Measurements from ENCODE around the gene DHRS4L2. TPM values are rescaled to one million over a fixed set of nuclear protein-coding genes. Genes with fewer than 3 reads are reported as not detected.
"Not testable (repeated sequence)": the region's sequence is repeated elsewhere in the genome, so short reads cannot be mapped to it uniquely, and the experiment has no call there.

DHRS4L2 gene
- total RNA-seq, 2 experiments from 2014 or later, result 26.2 to 26.3 TPM

DNA sequence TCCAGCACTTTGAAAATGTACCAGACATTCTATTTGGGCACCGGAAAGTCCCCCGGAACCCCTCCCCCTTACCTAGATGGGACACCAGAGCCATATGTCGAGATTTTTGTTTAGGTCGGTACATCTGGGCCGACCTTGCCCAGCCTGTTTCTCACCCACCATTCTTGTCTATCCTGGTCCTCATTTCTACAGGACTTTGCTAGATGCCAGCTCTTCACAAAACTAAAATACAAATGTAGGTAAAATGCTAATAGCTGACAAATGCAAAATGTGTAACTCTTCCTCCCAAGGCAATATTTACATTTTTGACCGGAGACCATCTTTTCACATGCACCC, 34.5 kb upstream of the DHRS4L2 start:
- not testable (repeated sequence) for H3K27me3 Mint-ChIP-seq (ENCODE audit: low read depth); H3K36me3 Mint-ChIP-seq (ENCODE audit: low read depth); H3K9me3 Mint-ChIP-seq; DNase-seq
- CTCF ChIA-PET, result interaction anchor here (0.6 to 1.1 kb wide), 3 partner anchors 23 to 54 kb away, joined by 3 to 4 read pairs (median 3); no protein-coding TSS in a partner anchor
- H3K27ac Mint-ChIP-seq, result peak overlapping the region; percentile 94
- H3K4me1 Mint-ChIP-seq (ENCODE audit: low read depth), result peaks cover 21% of the 10 kb centered on the region
- intact Hi-C loops (cut with micrococcal nuclease), result loop anchor here (1.0 to 10.0 kb wide), 5 partner anchors 61 to 488 kb away; partner anchors contain the start of gene SDR39U1
- peak overlapping the region; percentile 99 for H3K4me3 Mint-ChIP-seq

- peaks cover 21% of the 10 kb centered on the region for H3K4me1 Mint-ChIP-seq (ENCODE audit: low read depth)
- not testable (repeated sequence) for DNase-seq; H3K27me3 Mint-ChIP-seq (ENCODE audit: low read depth); H3K9me3 Mint-ChIP-seq; H3K4me3 Mint-ChIP-seq; H3K27ac Mint-ChIP-seq; H3K36me3 Mint-ChIP-seq (ENCODE audit: low read depth)
- intact Hi-C loops (cut with micrococcal nuclease), result loop anchor here (1.0 to 10.0 kb wide), 5 partner anchors 60 to 487 kb away; partner anchors contain the start of gene SDR39U1
- CTCF ChIA-PET, result interaction anchor here (0.6 to 1.0 kb wide), 2 partner anchors 44 to 53 kb away, joined by 3 read pairs; no protein-coding TSS in a partner anchor
Measured at GRCh38 chr14:23954965-23955364, 33.8 kb upstream of the DHRS4L2 start.

GRCh38 chr14:23955811-23956210, 32.9 kb upstream of the DHRS4L2 start:
- H3K27me3 Mint-ChIP-seq (ENCODE audit: low read depth); H3K27ac Mint-ChIP-seq; H3K36me3 Mint-ChIP-seq (ENCODE audit: low read depth); H3K4me3 Mint-ChIP-seq; DNase-seq; H3K9me3 Mint-ChIP-seq: not testable (repeated sequence)
- intact Hi-C loops (cut with micrococcal nuclease), result loop anchor here (10.0 kb wide), 1 partner anchor 59 kb away; no protein-coding TSS in a partner anchor
- peaks cover 21% of the 10 kb centered on the region for H3K4me1 Mint-ChIP-seq (ENCODE audit: low read depth)
- CTCF ChIA-PET, result interaction anchor here (0.7 to 1.5 kb wide), 3 partner anchors 24 to 564 kb away, joined by 3 to 5 read pairs (median 3); no protein-coding TSS in a partner anchor

GRCh38 chr14:23957913-23958569, 30.7 kb upstream of the DHRS4L2 start:
- DNase-seq; H3K9me3 Mint-ChIP-seq; H3K27ac Mint-ChIP-seq; H3K36me3 Mint-ChIP-seq (ENCODE audit: low read depth); H3K4me3 Mint-ChIP-seq; H3K27me3 Mint-ChIP-seq (ENCODE audit: low read depth); CTCF ChIA-PET; H3K4me1 Mint-ChIP-seq (ENCODE audit: low read depth): not testable (repeated sequence)
- intact Hi-C loops (cut with micrococcal nuclease), result loop anchor here (10.0 kb wide), 1 partner anchor 57 kb away; no protein-coding TSS in a partner anchor

GRCh38 chr14:23960899-23961298, 27.8 kb upstream of the DHRS4L2 start:
- H3K4me1 Mint-ChIP-seq (ENCODE audit: low read depth); H3K9me3 Mint-ChIP-seq; H3K4me3 Mint-ChIP-seq; H3K27ac Mint-ChIP-seq; CTCF ChIA-PET; DNase-seq; intact Hi-C loops (cut with micrococcal nuclease); H3K36me3 Mint-ChIP-seq (ENCODE audit: low read depth); H3K27me3 Mint-ChIP-seq (ENCODE audit: low read depth): not testable (repeated sequence)

- H3K27ac Mint-ChIP-seq, CTCF ChIA-PET: not testable (repeated sequence)
Measured at GRCh38 chr14:23961704-23962103, 27.0 kb upstream of the DHRS4L2 start.

GRCh38 chr14:23969130-23969480, 19.6 kb upstream of the DHRS4L2 start:
- H3K9me3 Mint-ChIP-seq; intact Hi-C loops (cut with micrococcal nuclease); H3K36me3 Mint-ChIP-seq (ENCODE audit: low read depth); CTCF ChIA-PET; H3K27me3 Mint-ChIP-seq (ENCODE audit: low read depth); H3K4me1 Mint-ChIP-seq (ENCODE audit: low read depth); H3K27ac Mint-ChIP-seq; DNase-seq; H3K4me3 Mint-ChIP-seq: not testable (repeated sequence)

More at GRCh38 chr14:23961704-23962103, 27.0 kb upstream of the DHRS4L2 start:
- H3K27me3 Mint-ChIP-seq (ENCODE audit: low read depth); H3K9me3 Mint-ChIP-seq; H3K4me1 Mint-ChIP-seq (ENCODE audit: low read depth); H3K36me3 Mint-ChIP-seq (ENCODE audit: low read depth); intact Hi-C loops (cut with micrococcal nuclease); H3K4me3 Mint-ChIP-seq; DNase-seq: not testable (repeated sequence)

DNA sequence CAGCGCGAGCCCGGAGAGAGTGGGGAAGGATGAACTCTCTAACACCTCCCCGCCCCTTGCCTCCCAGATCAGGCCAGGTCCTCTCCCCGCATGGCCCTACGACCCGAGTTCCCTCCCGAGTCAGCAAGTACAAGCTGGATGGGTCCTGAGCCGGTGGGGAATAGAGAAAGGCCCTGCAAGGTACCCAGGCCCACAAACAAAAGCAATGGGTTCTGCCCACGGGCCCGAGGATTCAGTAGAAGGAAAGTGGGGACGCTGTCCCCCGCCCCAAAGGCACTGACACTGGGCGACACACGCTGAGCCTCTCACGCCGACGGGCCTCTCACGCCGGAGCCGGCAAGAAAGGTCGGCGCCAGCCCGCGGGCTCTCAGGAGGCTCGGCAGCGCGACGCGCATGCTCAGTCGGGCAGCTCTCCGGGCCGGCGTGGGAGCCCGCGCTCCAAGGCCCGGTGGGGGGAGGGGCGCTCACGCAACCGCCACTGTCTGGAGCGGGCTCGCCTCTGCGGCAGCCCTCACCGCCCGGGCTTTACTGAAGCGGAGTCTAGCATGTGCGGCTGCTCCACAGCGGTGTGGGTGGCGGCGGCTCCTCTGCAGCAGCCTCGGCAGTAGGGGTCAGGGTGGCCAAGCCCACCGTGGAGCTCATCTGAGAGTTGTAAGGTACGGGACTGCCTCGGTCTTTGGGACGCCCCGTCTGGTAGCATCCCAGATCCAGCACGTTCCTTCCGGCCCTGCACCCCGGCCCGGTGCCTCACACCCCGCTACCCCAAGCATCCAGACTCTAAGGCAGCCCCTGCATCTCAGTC, 19.0 kb upstream of the DHRS4L2 start:
- H3K4me3 Mint-ChIP-seq, result peak overlapping the region; percentile 29

DNA sequence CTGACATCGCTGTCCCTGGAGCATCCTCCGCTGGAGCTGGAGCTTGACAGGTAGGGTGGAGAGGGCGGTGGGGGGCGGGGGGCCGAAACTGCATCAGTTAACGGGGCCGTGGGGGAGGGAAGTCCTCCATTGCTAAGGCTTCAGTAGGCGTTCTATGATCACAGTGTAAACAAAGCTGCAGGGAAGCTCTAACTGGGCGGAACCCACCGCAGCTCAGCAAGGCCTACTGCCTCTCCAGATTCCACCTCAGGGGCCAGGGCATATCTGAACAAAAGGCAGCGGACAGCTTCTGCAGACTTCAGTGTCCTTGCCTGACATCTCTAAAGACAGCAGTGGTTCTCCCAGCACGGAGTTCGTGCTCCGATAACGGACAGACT, 18.5 kb upstream of the DHRS4L2 start:
- H3K9me3 Mint-ChIP-seq; H3K4me3 Mint-ChIP-seq; H3K27me3 Mint-ChIP-seq (ENCODE audit: low read depth); H3K27ac Mint-ChIP-seq; intact Hi-C loops (cut with micrococcal nuclease); DNase-seq; H3K36me3 Mint-ChIP-seq (ENCODE audit: low read depth); H3K4me1 Mint-ChIP-seq (ENCODE audit: low read depth): not testable (repeated sequence)
- CTCF ChIA-PET, result interaction anchor here (1.3 kb wide), 1 partner anchor 64 kb away, joined by 4 read pairs; no protein-coding TSS in a partner anchor

More for the DNA sequence above, 19.0 kb upstream of the DHRS4L2 start:
- CTCF ChIA-PET; H3K27me3 Mint-ChIP-seq (ENCODE audit: low read depth); H3K27ac Mint-ChIP-seq; H3K4me1 Mint-ChIP-seq (ENCODE audit: low read depth); H3K36me3 Mint-ChIP-seq (ENCODE audit: low read depth); intact Hi-C loops (cut with micrococcal nuclease); H3K9me3 Mint-ChIP-seq: not testable (repeated sequence)
- peak; percentile 63 for DNase-seq

DNA sequence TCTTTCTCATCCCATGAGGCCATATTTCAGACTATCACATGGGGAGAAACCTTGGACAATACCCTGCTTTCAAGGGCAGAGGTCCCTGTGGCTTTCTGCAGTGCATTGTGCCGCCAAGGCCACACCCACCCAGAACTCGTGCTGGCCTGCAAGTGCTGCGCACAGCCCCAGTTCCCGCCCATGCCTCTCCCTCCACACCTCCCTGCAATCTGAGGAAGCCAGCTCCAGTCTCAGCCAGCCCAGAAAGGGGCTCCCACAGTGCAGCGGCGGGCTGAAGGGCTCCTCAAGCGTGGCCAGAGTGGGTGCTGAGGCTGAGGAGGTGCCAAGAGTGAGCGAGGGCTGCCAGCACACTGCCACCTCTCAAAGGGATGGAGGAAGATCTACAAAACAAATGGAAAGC, 15.6 kb upstream of the DHRS4L2 start:
- CTCF ChIA-PET, result interaction anchor here (0.6 to 2.3 kb wide), 2 partner anchors 61 to 85 kb away, joined by 3 to 4 read pairs; no protein-coding TSS in a partner anchor
- H3K27ac Mint-ChIP-seq; H3K27me3 Mint-ChIP-seq (ENCODE audit: low read depth): not testable (repeated sequence)

GRCh38 chr14:23974041-23974440, 14.7 kb upstream of the DHRS4L2 start:
- H3K36me3 Mint-ChIP-seq (ENCODE audit: low read depth); DNase-seq; H3K27me3 Mint-ChIP-seq (ENCODE audit: low read depth); H3K27ac Mint-ChIP-seq; H3K9me3 Mint-ChIP-seq; H3K4me1 Mint-ChIP-seq (ENCODE audit: low read depth); intact Hi-C loops (cut with micrococcal nuclease); H3K4me3 Mint-ChIP-seq: not testable (repeated sequence)
- CTCF ChIA-PET, result interaction anchor here (0.6 to 1.4 kb wide), 4 partner anchors 12 to 116 kb away, joined by 3 to 5 read pairs (median 4); no protein-coding TSS in a partner anchor

More for the DNA sequence above, 15.6 kb upstream of the DHRS4L2 start:
- H3K9me3 Mint-ChIP-seq; H3K36me3 Mint-ChIP-seq (ENCODE audit: low read depth); intact Hi-C loops (cut with micrococcal nuclease); H3K4me1 Mint-ChIP-seq (ENCODE audit: low read depth); DNase-seq; H3K4me3 Mint-ChIP-seq: not testable (repeated sequence)

GRCh38 chr14:23977208-23977607, 11.5 kb upstream of the DHRS4L2 start:
- H3K9me3 Mint-ChIP-seq; H3K36me3 Mint-ChIP-seq (ENCODE audit: low read depth); H3K4me1 Mint-ChIP-seq (ENCODE audit: low read depth); H3K27ac Mint-ChIP-seq; intact Hi-C loops (cut with micrococcal nuclease); DNase-seq; H3K4me3 Mint-ChIP-seq; H3K27me3 Mint-ChIP-seq (ENCODE audit: low read depth): not testable (repeated sequence)
- CTCF ChIA-PET, result interaction anchor here (0.5 to 1.2 kb wide), 3 partner anchors 57 to 115 kb away, joined by 3 read pairs; no protein-coding TSS in a partner anchor
